Limb (tissue), 2 donors: ENCODE measurements around the gene BRIP1.
"Not testable (repeated sequence)": the region's sequence is repeated elsewhere in the genome, so short reads cannot be mapped to it uniquely, and the experiment has no call there.

Experiments used
- DNase-seq, 2 donors: peaks; one replicate each; pipeline ENCODE4 v3.0.0-alpha.2; 2016; ENCODE audit errors: extremely low spot score in 2 of 2

Gene BRIP1

GRCh38 chr17:61669522-61669921 lies 193.8 kb downstream of the BRIP1 start:
- no peak for DNase-seq

- no peak for DNase-seq
Measured at GRCh38 chr17:61668486-61668885, 194.8 kb downstream of the BRIP1 start.

GRCh38 chr17:61666406-61667088 lies 196.8 kb downstream of the BRIP1 start:
- not testable (repeated sequence) for DNase-seq

- DNase-seq = no peak
Measured at GRCh38 chr17:61663310-61663709, 200.0 kb downstream of the BRIP1 start.

- no peak for DNase-seq
Measured at GRCh38 chr17:61662741-61663140, 200.6 kb downstream of the BRIP1 start.

GRCh38 chr17:61662186-61662585 lies 201.1 kb downstream of the BRIP1 start:
- no peak for DNase-seq

GRCh38 chr17:61660746-61661485 lies 202.4 kb downstream of the BRIP1 start:
- no peak for DNase-seq

- DNase-seq = no peak
Measured at GRCh38 chr17:61659437-61659836, 203.9 kb downstream of the BRIP1 start.

GRCh38 chr17:61658183-61658582 lies 205.1 kb downstream of the BRIP1 start:
- no peak for DNase-seq

- no peak for DNase-seq
Measured at GRCh38 chr17:61657338-61657737, 206.0 kb downstream of the BRIP1 start.

GRCh38 chr17:61656721-61657217 lies 206.6 kb downstream of the BRIP1 start:
- no peak for DNase-seq

GRCh38 chr17:61650749-61651148 lies 212.6 kb downstream of the BRIP1 start:
- DNase-seq = no peak

- DNase-seq = no peak
Measured at GRCh38 chr17:61648587-61648986, 214.7 kb downstream of the BRIP1 start.

GRCh38 chr17:61647047-61647446 lies 216.3 kb downstream of the BRIP1 start:
- no peak for DNase-seq

- no peak for DNase-seq
Measured at GRCh38 chr17:61646482-61646881, 216.8 kb downstream of the BRIP1 start.

- no peak for DNase-seq
Measured at GRCh38 chr17:61645920-61646319, 217.4 kb downstream of the BRIP1 start.

- no peak for DNase-seq
Measured at GRCh38 chr17:61644800-61645774, 218.2 kb downstream of the BRIP1 start.

- no peak for DNase-seq
Measured at GRCh38 chr17:61642768-61643167, 220.6 kb downstream of the BRIP1 start.

- DNase-seq = no peak
Measured at GRCh38 chr17:61641715-61642114, 221.6 kb downstream of the BRIP1 start.

GRCh38 chr17:61641084-61641483 lies 222.2 kb downstream of the BRIP1 start:
- no peak for DNase-seq

- no peak for DNase-seq
Measured at GRCh38 chr17:61639818-61640217, 223.5 kb downstream of the BRIP1 start.

- no peak for DNase-seq
Measured at GRCh38 chr17:61638087-61638486, 225.2 kb downstream of the BRIP1 start.
